HepG2 (cell line): ENCODE measurements around the gene RNF208. TPM values are rescaled to one million over a fixed set of nuclear protein-coding genes. Genes with fewer than 3 reads are reported as not detected.

ENCODE experiments used
- ATAC-seq: fragments of 200-7000 bp; cut with Tn5 transposase; 3 replicates; pipeline ENCODE4 v1.9.1; 2020; ENCODE audit warnings: mild to moderate bottlenecking, moderate library complexity
- BruUV-seq: library from RNA; stranded (reverse); fragments of 400-500 nt; replicated peaks from 2 replicates; lab custom pipeline; 2021; lab: Mats Ljungman, UMichigan
- CTCF ChIA-PET: fragments of 300-600 bp; formaldehyde crosslinking; extraction: SDS; loops from one replicate; lab custom pipeline; 2021; ENCODE audit warnings: low total read pairs, inconsistent platforms, low intra/inter-chr PET ratio; lab: Yijun Ruan, JAX
- POLR2A ChIA-PET: fragments of 350-600 bp; sonication (Branson Sonifier 250); formaldehyde crosslinking; loops from one replicate; lab custom pipeline; 2020; ENCODE audit warnings: antibody characterized with exemption, inconsistent platforms; lab: Yijun Ruan, JAX
- DNase-seq: peaks from one replicate; pipeline ENCODE4 v3.0.0-alpha.2; 2015; ENCODE audit warnings: low spot score
- FAIRE-seq: peaks from 3 replicates; lab custom pipeline; 2011; peaks lifted over from hg19 to GRCh38; lab: Jason Lieb, UNC
- H2AFZ ChIP-seq: one replicate; pipeline ENCODE4 v1.6.1; 2011; ENCODE audit warnings: low read length, inconsistent platforms
- H3K27ac ChIP-seq: fragments of 300-600 bp; 3 replicates; pipeline ENCODE4 v1.8.0; 2011; ENCODE audit warnings: mixed run types, mild to moderate bottlenecking, mixed read lengths, low read length, inconsistent platforms; ENCODE audit not compliant: insufficient read depth; ENCODE audit errors: extremely low read length
- H3K27me3 ChIP-seq, 2 experiments: fragments of 200-600 bp in 1 of 2; 2 replicates in 1 of 2; 3 replicates in 1 of 2; pipeline versions ENCODE4 v1.6.0 to v1.8.0; 2011; ENCODE audit warnings: low read length in 2 of 2, mild to moderate bottlenecking in 2 of 2, moderate library complexity in 2 of 2, inconsistent platforms in 1 of 2; ENCODE audit not compliant: insufficient read depth in 2 of 2, control insufficient read depth in 1 of 2
- H3K36me3 ChIP-seq, 2 experiments: fragments of 200-600 bp in 1 of 2; replicated peaks in 1 of 2; 2 replicates in 1 of 2; 3 replicates in 1 of 2; pipeline versions ENCODE4 v1.5.1 to v1.8.0; 2011; ENCODE audit warnings: low read length in 2 of 2, inconsistent platforms in 1 of 2; ENCODE audit not compliant: insufficient read depth in 2 of 2, control insufficient read depth in 1 of 2
- H3K4me1 ChIP-seq: 2 replicates; pipeline ENCODE4 v1.5.1; 2012; ENCODE audit warnings: low read length, inconsistent platforms; ENCODE audit not compliant: insufficient read depth
- H3K4me2 ChIP-seq: 2 replicates; pipeline ENCODE4 v1.6.0; 2011; ENCODE audit warnings: low read depth, low read length, inconsistent platforms
- H3K4me3 ChIP-seq, 3 experiments: fragments of 200-600 bp in 1 of 3; sonication (generic), shearing (Covaris generic) in 1 of 3; replicated peaks in 1 of 3; 2 replicates each; pipeline ENCODE4 v1.5.1; 2011 to 2016; ENCODE audit warnings: low read length in 3 of 3, inconsistent platforms in 2 of 3, low read depth in 2 of 3, mild to moderate bottlenecking in 2 of 3, control low read depth in 1 of 3, mixed read lengths in 1 of 3; ENCODE audit not compliant: insufficient read depth in 1 of 3
- H3K79me2 ChIP-seq: one replicate; pipeline ENCODE4 v1.6.1; 2011; ENCODE audit warnings: low read length, inconsistent platforms; ENCODE audit not compliant: insufficient read depth
- H3K9ac ChIP-seq: 2 replicates; pipeline ENCODE4 v1.6.0; 2011; ENCODE audit warnings: mild to moderate bottlenecking, low read depth, low read length, inconsistent platforms; ENCODE audit not compliant: insufficient read depth
- H3K9me3 ChIP-seq: 2 replicates; pipeline ENCODE4 v1.5.1; 2012; ENCODE audit warnings: mild to moderate bottlenecking, low read length
- H4K20me1 ChIP-seq: 2 replicates; pipeline ENCODE4 v1.6.0; 2011; ENCODE audit warnings: inconsistent platforms, mild to moderate bottlenecking, low read length, moderate library complexity; ENCODE audit not compliant: insufficient read depth
- DZIP1 ChIP-seq: sonication (generic); formaldehyde crosslinking; IDR thresholded peaks from 2 replicates; pipeline ENCODE4 v1.5.0; 2020; ENCODE audit warnings: mild to moderate bottlenecking, missing genetic modification reagents
- JUNB ChIP-seq: sonication (generic); formaldehyde crosslinking; IDR thresholded peaks from 2 replicates; pipeline ENCODE4 v1.8.0; 2022; ENCODE audit warnings: missing genetic modification reagents, mild to moderate bottlenecking, borderline replicate concordance
- RBFOX2 ChIP-seq: fragments of 200-400 bp; formaldehyde crosslinking; IDR thresholded peaks from 2 replicates; pipeline ENCODE4 v1.6.1; 2017; ENCODE audit warnings: low read depth, mild to moderate bottlenecking, low read length
- ZNF513 ChIP-seq: sonication (generic); formaldehyde crosslinking; conservative IDR thresholded peaks from 2 replicates; pipeline ENCODE4 v1.5.0; 2020; ENCODE audit warnings: missing genetic modification reagents
- ZNF816 ChIP-seq: sonication (generic); formaldehyde crosslinking; IDR thresholded peaks from 2 replicates; pipeline ENCODE4 v1.8.0; 2022; ENCODE audit warnings: missing genetic modification reagents, mild to moderate bottlenecking, borderline replicate concordance
- WGBS: methylation state at CpG from one replicate; pipeline ENCODE4 v1.1.6; 2017; ENCODE audit warnings: low lambda C conversion rate; 5-methylcytosine and 5-hydroxymethylcytosine counted together
- in situ Hi-C: cut with HindIII; loops from 2 replicates; pipeline ENCODE4 v1.10.0; 2017; ENCODE audit warnings: low pct_unique_long_range_greater_than_20kb; ENCODE audit not compliant: extremely low pct_ligation_motif_present
- intact Hi-C: fragments of 100-400 bp; cut with micrococcal nuclease; formaldehyde crosslinking; loops from one replicate; pipeline ENCODE4 v1.10.0; 2022; ENCODE audit not compliant: unreplicated experiment
- polyA plus RNA-seq, 8 experiments: library from polyadenylated mRNA; depleted of rRNA in 3 of 8; stranded (reverse) in 7 of 8; unstranded in 1 of 8; fragments of >200 nt; fragmentation: Illumina TruSeq in 4 of 8; extraction: Trizol in 4 of 8; gene quantifications; 2 replicates each; pipeline versions ENCODE4 v1.2.1 to v1.2.3, GENCODE V29; 2011 to 2016; ENCODE audit warnings: low read depth in 4 of 8, missing spikeins in 1 of 8, mixed read lengths in 1 of 8; ENCODE audit not compliant: insufficient read depth in 1 of 8
- total RNA-seq, 5 experiments: library from RNA; depleted of rRNA; stranded (reverse); fragments of >200 nt; fragmentation: Illumina TruSeq; extraction: Trizol; gene quantifications; 2 replicates each; pipeline ENCODE4 v1.2.3, GENCODE V29; 2016; ENCODE audit warnings: low read depth in 1 of 5

The RNF208 gene
- total and polyA plus RNA-seq, 2 of the 13 experiments (the other 11 are each of a cell fraction or from before 2014, with no cell fraction given) = 1.6 to 2.1 TPM

- TF ChIP-seq JUNB (no peak), ZNF816 (CRISPR knock-in tag) (no peak), DZIP1 (CRISPR knock-in tag) (no peak)
These were observed 38.0 kb downstream of the RNF208 start (continued) for GRCh38 chr9:137183980-137184595.

GRCh38 chr9:137182836-137183235, 39.2 kb downstream of the RNF208 start:
- ATAC-seq = no peak
- no peak overlapping the region for H3K27ac ChIP-seq
- no peak for FAIRE-seq
- in situ Hi-C loops = no loop called here
- intact Hi-C loops = no loop called here
- H3K9ac ChIP-seq = no peak overlapping the region
- no TSS peak for BruUV-seq
- H3K9me3 ChIP-seq = no peaks in the 10 kb centered on the region
- POLR2A ChIA-PET = no interaction called here
- DNase-seq = no peak
- no peak overlapping the region for H3K4me3 ChIP-seq
- H3K4me1 ChIP-seq = peaks cover 15% of the 10 kb centered on the region
- H3K79me2 ChIP-seq = peaks cover 16% of the 10 kb centered on the region
- H2AFZ ChIP-seq = no peak overlapping the region
- H3K36me3 ChIP-seq = peaks cover 25 to 35% of the 10 kb centered on the region in 2 experiments; a peak in 4 of 5 replicates
- no peaks in the 10 kb centered on the region for H4K20me1 ChIP-seq
- no peaks in the 10 kb centered on the region for H3K27me3 ChIP-seq
- H3K4me2 ChIP-seq = no peak overlapping the region
- TF ChIP-seq RBFOX2 (0 out of 2 replicates have a peak, but pooled peaks have one; percentile 26), ZNF513 (CRISPR knock-in tag) (no peak)
- 84% methylated on average over 8 of the region's 17 CpGs for WGBS
- CTCF ChIA-PET = no interaction called here
